Neural cell (in vitro differentiated cells): ENCODE data around the gene ANKRD6.

Experiments
- CTCF ChIP-seq: fragments of 450-650 bp; IDR thresholded peaks from 2 replicates; pipeline ENCODE4 v1.5.1; 2014; ENCODE audit warnings: antibody characterized with exemption, mild to moderate bottlenecking, moderate library complexity; ENCODE audit not compliant: poor library complexity, severe bottlenecking
- POLR2AphosphoS5 ChIP-seq: IDR thresholded peaks from 2 replicates; pipeline ENCODE4 v1.6.1; 2012

DNA sequence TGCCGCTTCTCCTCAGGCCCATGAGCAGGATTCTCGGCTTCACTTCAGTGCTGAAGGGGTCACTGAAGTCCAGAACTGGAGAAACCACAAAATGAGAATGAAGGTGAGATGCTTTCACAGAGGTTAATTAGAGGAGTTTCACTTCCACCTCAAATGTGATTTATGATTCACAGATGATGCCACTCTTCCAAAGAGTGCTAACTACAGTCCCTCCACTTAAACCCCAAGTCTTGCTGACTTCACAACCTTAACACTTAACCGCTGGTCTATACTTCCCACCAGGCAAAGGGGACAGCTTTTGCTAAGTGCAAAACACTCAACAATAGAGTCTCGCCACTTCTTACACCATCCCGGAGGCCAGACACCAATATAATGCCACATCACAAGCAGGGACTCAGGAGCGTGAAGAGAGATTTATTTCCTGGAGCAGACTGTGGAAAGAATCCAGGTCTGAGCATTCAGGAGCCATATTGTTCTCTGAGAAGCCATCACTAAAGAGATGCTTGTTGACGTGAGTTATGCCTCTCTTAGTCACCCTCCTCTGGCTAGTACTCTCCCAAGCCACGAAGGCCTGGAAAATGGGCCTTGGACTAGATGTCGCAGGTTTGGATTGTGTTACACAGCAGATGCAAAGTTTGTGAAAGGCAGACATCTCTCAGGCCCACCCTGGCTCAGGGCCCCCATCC lies 45.3 kb upstream of the ANKRD6 start:
- TF ChIP-seq CTCF (no peak), POLR2AphosphoS5 (no peak)
